HEK293 (cell line): ENCODE results near the gene CTNNBL1.

Source experiments
- CTCF ChIA-PET: fragments of 350-600 bp; formaldehyde crosslinking; extraction: SDS; loops from one replicate; lab custom pipeline; 2021; ENCODE audit warnings: antibody characterized with exemption; lab: Yijun Ruan, JAX
- POLR2A ChIA-PET: fragments of 300-600 bp; formaldehyde crosslinking; extraction: SDS; loops from one replicate; lab custom pipeline; 2020; ENCODE audit warnings: antibody characterized with exemption, inconsistent platforms; lab: Yijun Ruan, JAX
- H3K27ac ChIP-seq: fragments of 200-500 bp; sonication (Bioruptor generic); 2 replicates; pipeline ENCODE4 v1.5.1; 2014; ENCODE audit warnings: low read depth, low read length, control low read depth, inconsistent platforms; ENCODE audit errors: extremely low read depth
- H3K36me3 ChIP-seq, 2 experiments: fragments of 200-500 bp in 1 of 2; sonication (Bioruptor generic) in 1 of 2; 1 replicate in 1 of 2; 2 replicates in 1 of 2; pipeline ENCODE4 v1.5.1; 2014 to 2017; ENCODE audit warnings: inconsistent platforms in 2 of 2, low read length in 2 of 2; ENCODE audit not compliant: control insufficient read depth in 2 of 2, insufficient read depth in 1 of 2
- H3K4me1 ChIP-seq: fragments of 200-500 bp; sonication (Bioruptor generic); 2 replicates; pipeline ENCODE4 v1.5.1; 2014; ENCODE audit warnings: mild to moderate bottlenecking, low read length, inconsistent platforms; ENCODE audit not compliant: control insufficient read depth, insufficient read depth
- H3K4me3 ChIP-seq: 2 replicates; pipeline ENCODE4 v1.5.1; 2011; ENCODE audit warnings: low read depth, mild to moderate bottlenecking, control low read depth, low read length, moderate library complexity
- H3K9me3 ChIP-seq: fragments of 200-500 bp; sonication (Bioruptor generic); 2 replicates; pipeline ENCODE4 v1.5.1; 2014; ENCODE audit warnings: low read depth, low read length, inconsistent platforms; ENCODE audit not compliant: control insufficient read depth, insufficient read depth
- GLI2 ChIP-seq: fragments of 450-650 bp; formaldehyde crosslinking; IDR thresholded peaks from 2 replicates; pipeline ENCODE4; 2017; ENCODE audit warnings: missing biosample characterization, missing genetic modification characterization, low read depth, borderline replicate concordance
- GLIS1 ChIP-seq: fragments of 450-650 bp; formaldehyde crosslinking; IDR thresholded peaks from 2 replicates; pipeline ENCODE4 v1.5.1; 2016; ENCODE audit warnings: missing biosample characterization, missing genetic modification characterization
- KLF10 ChIP-seq: fragments of 450-650 bp; IDR thresholded peaks from 2 replicates; pipeline ENCODE4 v1.5.1; 2018; ENCODE audit warnings: missing biosample characterization, mild to moderate bottlenecking, missing genetic modification characterization
- MEIS1 ChIP-seq: sonication (generic); formaldehyde crosslinking; IDR thresholded peaks from 2 replicates; pipeline ENCODE4 v1.8.1; 2022; ENCODE audit warnings: missing genetic modification reagents, mild to moderate bottlenecking, borderline replicate concordance
- SCRT2 ChIP-seq: fragments of 450-650 bp; formaldehyde crosslinking; IDR thresholded peaks from 2 replicates; pipeline ENCODE4 v1.5.1; 2016; ENCODE audit warnings: missing biosample characterization, missing genetic modification characterization
- ZBTB21 ChIP-seq: fragments of 450-650 bp; formaldehyde crosslinking; IDR thresholded peaks from 2 replicates; pipeline ENCODE4 v1.5.1; 2017; ENCODE audit warnings: missing biosample characterization, missing genetic modification characterization
- ZNF138 ChIP-seq: fragments of 450-650 bp; formaldehyde crosslinking; IDR thresholded peaks from 2 replicates; pipeline ENCODE4 v1.5.1; 2016; ENCODE audit warnings: missing biosample characterization, missing genetic modification characterization, borderline replicate concordance
- ZNF248 ChIP-seq: fragments of 450-650 bp; formaldehyde crosslinking; IDR thresholded peaks from 2 replicates; pipeline ENCODE4 v1.5.1; 2017; ENCODE audit warnings: missing biosample characterization, missing genetic modification characterization
- ZNF37A ChIP-seq: fragments of 450-650 bp; IDR thresholded peaks from 2 replicates; pipeline ENCODE4 v1.5.1; 2018; ENCODE audit warnings: missing biosample characterization, missing genetic modification characterization
- ZNF555 ChIP-seq: fragments of 450-650 bp; formaldehyde crosslinking; conservative IDR thresholded peaks from 2 replicates; pipeline ENCODE4 v1.5.1; 2017; ENCODE audit warnings: missing biosample characterization, mild to moderate bottlenecking, missing genetic modification characterization, inconsistent platforms
- ZNF580 ChIP-seq: fragments of 450-650 bp; formaldehyde crosslinking; IDR thresholded peaks from 2 replicates; pipeline ENCODE4 v1.5.1; 2016; ENCODE audit warnings: missing biosample characterization, missing genetic modification characterization
- ZNF692 ChIP-seq: fragments of 450-650 bp; formaldehyde crosslinking; IDR thresholded peaks from 2 replicates; pipeline ENCODE4 v1.5.1; 2016; ENCODE audit warnings: missing biosample characterization, missing genetic modification characterization
- ZNF785 ChIP-seq: fragments of 450-650 bp; formaldehyde crosslinking; IDR thresholded peaks from 2 replicates; pipeline ENCODE4 v1.5.1; 2016; ENCODE audit warnings: missing biosample characterization, missing genetic modification characterization
- ZNF791 ChIP-seq: fragments of 450-650 bp; formaldehyde crosslinking; IDR thresholded peaks from 2 replicates; pipeline ENCODE4 v1.5.1; 2016; ENCODE audit warnings: missing biosample characterization, missing genetic modification characterization
- ZSCAN23 ChIP-seq: fragments of 450-650 bp; formaldehyde crosslinking; IDR thresholded peaks from 2 replicates; pipeline ENCODE4 v1.5.1; 2016; ENCODE audit warnings: missing biosample characterization, missing genetic modification characterization
- TF ChIP-seq, protein P1 (sequence below): fragments of 450-650 bp; formaldehyde crosslinking; IDR thresholded peaks from 2 replicates; pipeline ENCODE4 v1.5.1; 2017; ENCODE audit warnings: missing biosample characterization, missing genetic modification characterization
- TF ChIP-seq, protein P2 (sequence below): fragments of 450-650 bp; formaldehyde crosslinking; IDR thresholded peaks from 2 replicates; pipeline ENCODE4 v1.5.1; 2016; ENCODE audit warnings: missing biosample characterization, missing genetic modification characterization

Gene CTNNBL1

GRCh38 chr20:37859406-37860171 is 165.8 kb downstream of the CTNNBL1 start (continued):
- TF ChIP-seq ZNF37A (tag by site-specific recombination) (no peak), ZNF138 (tag by site-specific recombination) (no peak), ZSCAN23 (tag by site-specific recombination) (no peak)
- TF ChIP-seq, protein P1, sequence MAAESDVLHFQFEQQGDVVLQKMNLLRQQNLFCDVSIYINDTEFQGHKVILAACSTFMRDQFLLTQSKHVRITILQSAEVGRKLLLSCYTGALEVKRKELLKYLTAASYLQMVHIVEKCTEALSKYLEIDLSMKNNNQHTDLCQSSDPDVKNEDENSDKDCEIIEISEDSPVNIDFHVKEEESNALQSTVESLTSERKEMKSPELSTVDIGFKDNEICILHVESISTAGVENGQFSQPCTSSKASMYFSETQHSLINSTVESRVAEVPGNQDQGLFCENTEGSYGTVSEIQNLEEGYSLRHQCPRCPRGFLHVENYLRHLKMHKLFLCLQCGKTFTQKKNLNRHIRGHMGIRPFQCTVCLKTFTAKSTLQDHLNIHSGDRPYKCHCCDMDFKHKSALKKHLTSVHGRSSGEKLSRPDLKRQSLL: no peak
- TF ChIP-seq, protein P2, sequence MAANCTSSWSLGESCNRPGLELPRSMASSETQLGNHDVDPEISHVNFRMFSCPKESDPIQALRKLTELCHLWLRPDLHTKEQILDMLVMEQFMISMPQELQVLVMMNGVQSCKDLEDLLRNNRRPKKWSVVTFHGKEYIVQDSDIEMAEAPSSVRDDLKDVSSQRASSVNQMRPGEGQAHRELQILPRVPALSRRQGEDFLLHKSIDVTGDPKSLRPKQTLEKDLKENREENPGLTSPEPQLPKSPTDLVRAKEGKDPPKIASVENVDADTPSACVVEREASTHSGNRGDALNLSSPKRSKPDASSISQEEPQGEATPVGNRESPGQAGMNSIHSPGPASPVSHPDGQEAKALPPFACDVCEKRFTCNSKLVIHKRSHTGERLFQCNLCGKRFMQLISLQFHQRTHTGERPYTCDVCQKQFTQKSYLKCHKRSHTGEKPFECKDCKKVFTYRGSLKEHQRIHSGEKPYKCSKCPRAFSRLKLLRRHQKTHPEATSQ (tag by site-specific recombination): no peak
- TF ChIP-seq, all 188 proteins: peak for 0

GRCh38 chr20:37863289-37863688 is 169.5 kb downstream of the CTNNBL1 start:
- no peak overlapping the region for H3K27ac ChIP-seq
- no peaks in the 10 kb centered on the region for H3K4me1 ChIP-seq
- peaks cover 0 to 32% of the 10 kb centered on the region in 2 experiments; a peak in 2 of 3 replicates for H3K36me3 ChIP-seq
- CTCF ChIA-PET: interaction anchor here (0.6 kb wide), 1 partner anchor 48 kb away, joined by 3 read pairs; no protein-coding TSS in a partner anchor
- H3K4me3 ChIP-seq: no peak overlapping the region
- no peak for TF ChIP-seq MEIS1 (CRISPR knock-in tag)
- no peak for TF ChIP-seq KLF10 (tag by site-specific recombination)
- no peak for TF ChIP-seq ZBTB21 (tag by site-specific recombination)
- TF ChIP-seq ZNF555: no peak
- no peak for TF ChIP-seq GLI2 (tag by site-specific recombination)
- no peak for TF ChIP-seq SCRT2
- POLR2A ChIA-PET: no interaction called here
- no peaks in the 10 kb centered on the region for H3K9me3 ChIP-seq

DNA sequence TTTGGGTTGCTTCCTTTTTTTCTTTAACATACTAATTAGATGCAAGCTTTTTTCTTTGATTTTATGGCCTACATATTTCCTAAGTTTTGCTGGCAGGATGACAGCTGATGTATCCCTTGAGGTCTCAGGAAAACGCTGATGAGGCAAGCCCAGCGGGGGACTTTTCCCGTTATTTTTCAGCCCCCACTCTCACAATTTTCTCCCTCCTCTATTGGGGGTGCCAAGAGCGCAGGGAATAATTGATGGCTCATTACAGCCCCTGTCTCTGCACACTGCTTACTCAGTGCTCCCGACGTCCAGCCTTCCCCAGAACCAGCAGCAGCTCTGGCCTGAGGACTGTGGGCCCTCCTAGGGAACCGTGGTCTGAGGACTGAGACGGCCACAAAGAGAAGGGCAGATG is 170.5 kb downstream of the CTNNBL1 start:
- no peaks in the 10 kb centered on the region for H3K9me3 ChIP-seq
- ChIA-PET CTCF (no interaction called here), POLR2A (no interaction called here)
- no peak overlapping the region for H3K4me3 ChIP-seq
- H3K36me3 ChIP-seq: peaks cover 0 to 34% of the 10 kb centered on the region in 2 experiments; a peak in 2 of 3 replicates
- no peak overlapping the region for H3K27ac ChIP-seq
- TF ChIP-seq ZNF791 (tag by site-specific recombination) (no peak), ZNF692 (tag by site-specific recombination) (no peak), ZNF785 (tag by site-specific recombination) (no peak), ZNF248 (tag by site-specific recombination) (no peak), GLIS1 (no peak), ZNF580 (no peak)
- H3K4me1 ChIP-seq: no peaks in the 10 kb centered on the region
